GDM1 (cell line): ENCODE data around the gene CACNB4.
"Not testable (repeated sequence)": the region's sequence is repeated elsewhere in the genome, so short reads cannot be mapped to it uniquely, and the experiment has no call there.

Experiments used
- DNase-seq: peaks from one replicate; lab custom pipeline; 2025; lab: John Stamatoyannopoulos, UW

CACNB4 gene

GRCh38 chr2:152019732-152020131 lies 79.1 kb downstream of the CACNB4 start:
- no peak for DNase-seq

GRCh38 chr2:152016181-152017120 lies 82.4 kb downstream of the CACNB4 start:
- no peak for DNase-seq

DNA sequence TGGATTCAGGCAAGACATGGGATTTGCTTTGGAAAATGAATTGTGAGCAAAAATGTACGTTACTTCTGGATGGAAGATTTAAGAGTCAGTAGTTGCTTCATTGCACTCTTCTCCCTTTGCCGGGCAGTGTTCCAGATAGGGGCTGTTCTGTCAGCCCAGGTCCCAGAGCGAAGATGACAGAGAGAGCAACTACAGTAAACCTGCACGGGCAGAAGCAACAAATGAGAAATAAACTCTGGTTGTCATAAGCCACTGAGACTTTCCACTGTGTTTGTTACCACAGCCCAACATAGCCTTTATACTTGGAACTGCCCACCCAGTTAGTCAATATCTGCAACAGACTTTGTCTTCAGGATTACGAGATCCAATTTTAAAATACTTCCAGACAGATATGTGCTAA lies 83.3 kb downstream of the CACNB4 start:
- no peak for DNase-seq

- no peak for DNase-seq
Measured at GRCh38 chr2:152012697-152013096, 86.1 kb downstream of the CACNB4 start.

DNA sequence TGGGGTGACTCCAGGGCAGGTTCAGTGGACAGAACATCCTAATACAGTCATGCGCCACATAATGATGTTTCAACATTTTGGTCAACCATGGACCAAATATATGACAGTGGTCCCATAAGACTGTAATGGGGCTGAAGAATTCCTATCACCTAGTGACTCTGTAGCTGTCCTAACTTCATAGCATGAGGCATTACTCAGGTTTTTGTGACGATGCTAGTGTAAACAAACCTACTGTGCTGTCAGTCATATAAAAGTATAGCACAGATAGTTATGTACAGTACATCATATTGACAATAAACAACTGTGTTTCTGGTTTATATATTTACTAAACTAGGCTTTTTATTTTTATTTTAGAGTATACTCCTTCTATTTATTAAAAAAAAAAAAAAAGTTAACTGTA lies 87.1 kb downstream of the CACNB4 start:
- no peak for DNase-seq

DNA sequence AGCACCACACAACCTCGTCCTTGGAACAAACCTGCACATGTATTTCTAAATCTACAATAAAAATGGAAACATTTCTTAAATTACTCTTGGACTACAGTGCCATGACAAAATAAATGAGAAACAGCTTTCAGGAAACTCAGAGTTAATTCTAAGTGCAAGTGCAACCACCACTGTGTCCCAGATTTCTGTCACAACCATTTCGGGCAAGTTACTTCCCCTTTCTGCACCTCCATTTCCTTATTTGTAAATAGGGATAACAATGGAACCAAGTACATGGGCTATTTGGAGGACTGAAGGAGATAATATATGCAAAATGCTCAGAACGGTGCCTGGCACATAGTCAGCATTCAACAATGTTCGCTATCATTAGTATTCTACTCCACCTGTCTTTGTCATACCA lies 93.2 kb downstream of the CACNB4 start:
- no peak for DNase-seq

DNA sequence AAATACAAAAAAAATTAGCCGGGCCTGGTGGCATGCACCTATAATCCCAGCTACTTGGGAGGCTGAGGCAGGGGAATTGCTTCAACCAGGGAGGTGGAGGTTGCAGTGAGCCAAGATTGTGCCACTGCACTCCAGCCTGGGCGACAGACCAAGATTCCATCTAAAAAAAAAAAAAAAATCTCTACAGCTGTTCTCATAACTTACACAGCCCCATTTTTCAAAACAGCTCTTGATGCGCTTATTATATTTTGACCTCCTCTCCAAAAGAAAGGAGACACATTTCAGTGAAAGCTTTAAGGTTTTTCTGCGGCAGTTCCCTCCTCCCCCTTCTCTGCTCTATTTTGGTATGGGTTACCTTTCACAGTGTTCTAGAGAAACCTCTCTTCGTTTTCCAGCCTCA lies 95.6 kb downstream of the CACNB4 start:
- DNase-seq = not testable (repeated sequence)

GRCh38 chr2:151999053-151999452 lies 99.8 kb downstream of the CACNB4 start:
- no peak for DNase-seq

- DNase-seq = no peak
Measured at GRCh38 chr2:151996243-151997003, 102.4 kb downstream of the CACNB4 start.

GRCh38 chr2:151995161-151995557 lies 103.7 kb downstream of the CACNB4 start:
- DNase-seq = no peak

GRCh38 chr2:151994178-151994577 lies 104.7 kb downstream of the CACNB4 start:
- DNase-seq = not testable (repeated sequence)

DNA sequence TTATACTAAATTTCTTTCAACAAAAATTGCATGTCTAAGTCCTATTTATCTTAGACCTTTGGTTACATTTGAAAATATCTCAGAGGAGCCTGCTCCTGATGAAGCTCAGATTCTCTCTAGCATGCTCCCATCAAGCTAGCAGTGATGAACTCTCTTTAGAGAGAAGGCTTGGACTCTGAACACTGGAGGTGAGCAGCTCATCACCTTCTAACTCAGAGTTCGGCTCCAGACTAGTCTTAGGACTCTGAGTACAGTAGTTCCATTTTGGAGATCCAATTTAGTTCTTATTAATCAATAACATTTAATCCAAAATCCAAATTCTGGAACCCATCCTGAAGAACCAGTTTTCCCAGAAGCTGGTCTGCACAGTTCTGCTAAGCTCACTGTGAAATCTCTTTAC lies 107.8 kb downstream of the CACNB4 start:
- no peak for DNase-seq

DNA sequence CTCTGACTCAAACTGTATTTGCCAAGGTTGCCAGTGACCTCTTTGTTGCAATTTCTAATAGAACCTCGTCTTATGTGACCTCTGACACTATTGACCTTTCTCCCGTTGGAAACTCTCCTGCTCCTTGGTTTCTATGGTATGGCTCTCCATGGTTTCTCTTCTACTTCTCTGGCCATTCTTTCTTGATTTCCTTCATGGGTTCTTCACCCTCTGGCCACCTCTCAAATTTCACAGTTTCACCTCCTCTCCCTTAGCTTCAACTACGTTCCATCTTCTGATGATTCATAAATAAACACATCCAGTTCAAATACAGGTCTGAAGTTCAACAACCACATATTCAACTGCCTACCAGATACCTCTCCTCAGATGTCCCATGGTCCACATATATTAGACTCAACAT lies 109.5 kb downstream of the CACNB4 start:
- no peak for DNase-seq

DNA sequence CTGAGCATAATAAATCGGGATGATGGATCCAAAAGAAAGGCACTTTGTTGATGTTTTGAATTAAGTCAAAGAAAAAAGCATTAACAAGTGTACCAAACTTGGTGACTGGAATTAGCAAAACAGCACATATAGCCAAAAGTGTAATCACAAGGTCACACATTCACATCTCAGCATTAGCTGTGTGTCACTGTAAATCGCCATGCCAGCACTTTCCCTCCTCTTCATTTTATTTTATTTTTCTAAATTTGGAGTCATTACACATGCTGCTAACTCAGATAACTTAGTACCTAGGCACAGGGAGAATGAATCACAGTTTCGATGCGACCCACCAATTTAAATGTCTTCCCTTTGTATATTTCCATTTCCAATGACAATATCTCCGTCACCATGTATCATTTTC lies 111.4 kb downstream of the CACNB4 start:
- DNase-seq = no peak

DNA sequence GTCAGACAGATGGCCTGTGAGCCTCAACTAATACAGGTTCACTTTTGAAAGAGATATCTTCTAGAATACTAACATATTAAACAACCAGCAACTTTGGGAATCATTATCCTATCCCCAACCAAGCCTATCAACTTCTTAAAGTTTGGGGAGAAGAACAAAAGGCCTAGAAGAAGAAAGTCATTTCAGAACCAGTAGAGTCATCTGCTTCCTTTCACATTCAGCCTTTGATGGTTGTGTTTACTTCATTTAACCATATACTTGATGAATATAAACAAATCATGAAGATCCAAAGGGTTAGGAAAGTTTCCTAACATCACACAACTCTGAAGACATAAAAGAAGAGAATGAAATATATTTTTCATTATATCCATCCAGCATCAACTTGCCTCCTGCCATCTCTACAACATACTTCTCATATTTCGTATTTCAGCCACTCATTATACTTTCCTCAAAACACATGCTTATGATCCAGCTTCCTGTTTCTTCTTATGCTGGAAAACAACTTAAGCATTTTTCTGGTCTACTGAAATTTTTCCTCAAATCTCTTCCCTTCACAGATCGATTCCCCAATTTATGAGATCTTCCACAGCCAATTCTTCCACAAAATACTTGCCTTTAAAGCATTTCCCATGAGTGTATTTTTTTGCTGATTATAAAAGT lies 114.3 kb downstream of the CACNB4 start:
- no peak for DNase-seq

- DNase-seq = no peak
Measured at GRCh38 chr2:151983221-151983620, 115.6 kb downstream of the CACNB4 start.

DNA sequence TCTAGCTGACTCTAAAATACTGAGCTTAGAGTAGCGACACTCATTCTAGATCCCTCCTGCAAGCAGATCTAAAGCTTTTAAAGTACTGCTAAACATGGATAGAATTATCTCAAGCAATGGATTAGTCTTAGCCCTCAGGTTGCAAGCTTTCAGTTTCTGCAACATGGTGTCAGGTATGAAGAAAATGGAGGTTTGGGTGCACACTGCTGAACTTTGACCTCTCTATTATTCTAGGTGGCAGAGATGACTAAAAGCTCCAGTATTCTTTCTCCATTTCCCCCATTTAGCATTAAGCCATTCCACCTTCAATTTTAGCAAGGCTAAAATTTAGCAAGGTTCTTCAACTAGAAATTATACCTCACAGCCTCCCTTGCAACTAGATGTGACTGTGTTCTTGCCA lies 117.0 kb downstream of the CACNB4 start:
- no peak for DNase-seq

- no peak for DNase-seq
Measured at GRCh38 chr2:151979694-151980093, 119.2 kb downstream of the CACNB4 start.

DNA sequence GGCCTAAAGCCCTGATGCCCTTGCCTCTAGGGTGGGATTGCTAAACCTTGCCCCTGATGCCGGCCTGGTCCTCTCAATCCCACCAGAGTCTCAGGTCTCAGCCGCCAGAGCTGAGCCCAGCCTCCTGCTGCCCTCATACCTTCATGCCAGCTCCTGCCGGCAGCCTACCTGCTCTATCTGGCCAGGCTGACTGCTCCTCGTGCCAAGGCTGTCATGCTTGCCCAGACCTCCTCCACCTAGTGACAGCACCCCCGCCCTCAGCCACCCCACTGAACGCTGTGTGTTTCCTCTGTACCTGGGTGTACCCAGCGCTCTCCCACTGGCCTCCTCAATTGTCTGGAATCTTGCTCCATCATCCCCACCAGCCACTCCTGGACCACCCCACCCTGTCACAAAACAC lies 120.1 kb downstream of the CACNB4 start:
- no peak for DNase-seq

- no peak for DNase-seq
Measured at GRCh38 chr2:151977631-151978030, 121.2 kb downstream of the CACNB4 start.

DNA sequence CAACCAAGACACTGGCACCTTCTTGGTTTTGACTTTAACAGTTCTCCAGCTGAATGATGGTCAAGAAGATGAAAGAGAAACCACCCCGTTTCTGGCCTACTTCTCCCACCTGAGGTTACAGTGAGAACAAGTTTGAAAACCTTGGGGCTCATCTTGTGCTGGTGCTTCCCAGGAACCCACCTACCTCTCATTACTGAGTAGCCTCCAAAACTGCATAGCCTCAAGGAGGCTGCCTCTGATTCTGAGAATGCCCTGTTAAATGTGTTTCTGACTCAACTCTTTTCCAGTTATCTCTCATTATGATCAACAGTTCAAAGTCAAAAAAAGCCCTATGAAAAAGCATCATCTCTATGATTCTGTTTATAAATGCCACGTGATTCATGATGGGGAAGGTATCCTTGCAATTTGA lies 121.9 kb downstream of the CACNB4 start:
- no peak for DNase-seq
